ENCODE measurements around the gene PTGES.

PTGES gene

GRCh38 chr9:129697656-129698253 lies 55.1 kb downstream of the PTGES start:
- in situ Hi-C loops (cut with HindIII; ENCODE audit: low sequenced_read_pairs) = loop anchor here (5.0 kb wide), 1 partner anchor 80 kb away; no protein-coding TSS in a partner anchor

- in situ Hi-C loops (cut with HindIII; ENCODE audit: low sequenced_read_pairs) = loop anchor here (5.0 kb wide), 1 partner anchor 80 kb away; no protein-coding TSS in a partner anchor
These were observed 55.7 kb downstream of the PTGES start for GRCh38 chr9:129696944-129697655.

- in situ Hi-C loops (cut with HindIII; ENCODE audit: low sequenced_read_pairs) = loop anchor here (5.0 kb wide), 1 partner anchor 81 kb away; no protein-coding TSS in a partner anchor
These were observed 57.0 kb downstream of the PTGES start for GRCh38 chr9:129695870-129696269.

- in situ Hi-C loops (cut with HindIII; ENCODE audit: low sequenced_read_pairs) = no loop called here
These were observed 58.6 kb downstream of the PTGES start for GRCh38 chr9:129694243-129694646.

GRCh38 chr9:129693741-129694140 lies 59.1 kb downstream of the PTGES start:
- in situ Hi-C loops (cut with HindIII; ENCODE audit: low sequenced_read_pairs) = no loop called here

GRCh38 chr9:129692534-129692933 lies 60.3 kb downstream of the PTGES start:
- in situ Hi-C loops (cut with HindIII; ENCODE audit: low sequenced_read_pairs) = no loop called here

All from endothelial cell of hepatic sinusoid (primary cell).